Stimulated activated naive CD4-positive, alpha-beta T cell treated with Interleukin-2 at 50 U/mL for 16 hours (primary cell): ENCODE results near the gene MYO7A.

Source experiments
- DNase-seq: peaks from one replicate; lab custom pipeline; 2025; lab: John Stamatoyannopoulos, UW

The MYO7A gene

GRCh38 chr11:77166021-77166420, 38.0 kb downstream of the MYO7A start:
- DNase-seq, result no peak

DNA sequence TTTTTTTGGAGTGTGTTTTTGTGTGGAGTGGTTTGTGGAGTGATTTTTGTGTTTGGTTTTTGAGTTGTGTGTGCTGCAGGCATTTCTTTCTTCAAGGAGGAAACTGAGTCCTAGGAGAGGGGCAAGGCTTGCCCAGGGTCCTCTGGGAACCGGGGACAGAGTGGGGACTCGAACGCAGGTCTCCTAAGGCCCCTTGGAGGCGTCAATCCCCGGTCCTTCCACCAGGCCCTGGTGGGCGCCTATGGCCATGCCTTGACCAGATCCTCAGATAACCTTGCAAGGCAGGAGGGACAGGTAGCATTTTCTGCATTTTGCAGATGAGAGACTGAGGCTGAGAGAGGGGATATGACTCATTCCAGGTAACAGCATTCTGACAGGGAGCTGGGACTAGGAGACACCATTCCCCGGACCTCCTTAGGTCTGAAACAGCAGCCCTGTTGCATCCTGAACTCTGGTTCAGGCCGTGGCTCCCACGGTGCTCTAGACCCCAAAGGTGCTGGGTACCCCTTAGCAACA, 39.1 kb downstream of the MYO7A start:
- DNase-seq, result no peak

- DNase-seq, result no peak
Observed at GRCh38 chr11:77167791-77168190, 39.7 kb downstream of the MYO7A start.

DNA sequence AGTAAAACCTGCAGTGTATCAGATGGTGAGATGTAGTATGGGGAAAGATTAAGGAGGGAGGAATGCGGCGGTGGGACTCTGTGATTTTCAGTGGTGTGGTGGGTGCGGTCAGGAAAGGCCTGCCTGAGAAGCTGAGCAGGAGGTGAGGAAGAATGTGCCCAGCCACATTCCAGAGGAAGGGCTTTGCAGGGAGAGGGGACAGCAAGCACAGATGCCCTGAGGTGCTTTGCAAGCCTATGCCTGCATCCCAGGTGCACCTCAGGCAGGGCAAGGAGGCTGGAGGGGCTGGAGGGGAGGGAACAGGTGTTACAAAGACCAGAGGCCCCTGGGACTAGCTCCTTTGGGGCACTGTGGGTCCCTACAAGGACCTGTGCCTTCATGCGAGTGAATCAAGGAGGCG, 42.1 kb downstream of the MYO7A start:
- DNase-seq, result no peak

DNA sequence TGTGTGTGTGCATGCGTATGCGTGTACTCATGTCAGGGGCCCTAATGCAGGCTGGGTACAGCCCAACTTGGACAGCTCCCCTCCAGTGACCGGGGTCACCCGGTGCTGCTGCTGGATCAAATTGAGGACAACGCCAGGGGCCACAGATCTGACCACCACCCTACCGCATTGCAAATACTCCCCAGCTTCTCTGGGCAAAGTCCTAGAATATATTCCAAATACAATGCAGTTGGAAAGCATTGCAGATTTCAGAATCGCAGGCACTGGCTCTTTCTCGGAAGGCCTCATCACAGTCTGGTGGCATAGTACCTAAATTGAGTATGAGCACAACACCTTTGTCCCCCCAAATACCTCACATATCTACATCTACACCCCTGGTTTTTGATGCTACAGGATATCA, 43.2 kb downstream of the MYO7A start:
- DNase-seq, result no peak

DNA sequence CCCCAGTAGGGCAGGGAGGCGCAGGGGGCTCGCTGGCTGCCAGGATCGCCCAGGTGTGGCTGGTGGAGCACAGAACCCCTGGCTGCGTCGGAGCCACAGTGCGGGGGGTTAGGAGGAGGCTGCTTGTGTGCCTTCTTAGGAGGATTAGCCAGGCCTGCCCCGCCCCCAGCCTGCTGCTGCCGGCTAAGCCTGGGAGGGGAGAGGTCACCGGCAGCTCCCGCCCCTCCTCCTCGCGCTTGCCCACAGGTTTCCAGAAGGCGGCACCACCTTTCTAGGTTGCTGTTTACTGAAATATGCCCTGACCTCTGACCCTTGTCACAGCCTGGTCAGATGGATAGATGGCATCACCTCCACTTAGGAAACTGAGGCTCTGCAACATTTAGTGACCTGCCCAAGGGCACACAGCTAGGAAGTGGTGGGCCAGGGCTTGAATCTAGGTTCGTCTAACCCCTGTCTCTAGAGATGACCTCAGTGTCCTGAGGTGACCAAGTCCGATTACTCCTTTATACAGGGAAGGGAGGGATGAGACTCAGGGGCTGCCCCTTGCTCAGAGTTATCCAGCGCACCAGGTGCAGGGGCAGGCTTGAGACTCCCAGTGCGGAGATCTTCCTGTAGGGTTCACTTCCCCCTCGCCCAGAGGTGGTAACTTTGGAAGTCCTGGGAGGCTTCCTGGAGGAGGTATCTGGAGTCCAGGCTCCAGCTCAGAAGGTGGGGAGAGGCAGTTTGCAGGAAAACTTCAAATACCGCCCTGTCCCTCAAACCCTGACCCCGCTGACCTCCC, 44.0 kb downstream of the MYO7A start:
- no peak for DNase-seq

DNA sequence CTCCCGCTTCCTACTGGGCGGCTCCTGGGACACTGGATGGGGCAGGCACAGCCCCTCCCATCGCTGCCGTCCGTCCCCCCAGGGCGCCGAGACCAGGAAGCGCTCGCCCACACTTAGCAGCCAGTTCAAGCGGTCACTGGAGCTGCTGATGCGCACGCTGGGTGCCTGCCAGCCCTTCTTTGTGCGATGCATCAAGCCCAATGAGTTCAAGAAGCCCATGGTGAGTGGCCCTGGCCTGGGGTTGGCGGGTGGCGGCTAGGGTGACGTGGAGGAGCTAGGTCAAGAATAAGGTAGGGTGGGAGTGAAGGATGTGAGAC, 44.6 kb downstream of the MYO7A start:
- DNase-seq, result no peak

- DNase-seq, result no peak
Observed at GRCh38 chr11:77173494-77173893, 45.4 kb downstream of the MYO7A start.

- no peak for DNase-seq
Observed at GRCh38 chr11:77174559-77174958, 46.5 kb downstream of the MYO7A start.

- DNase-seq, result no peak
Observed at GRCh38 chr11:77175021-77175842, 47.2 kb downstream of the MYO7A start.

DNA sequence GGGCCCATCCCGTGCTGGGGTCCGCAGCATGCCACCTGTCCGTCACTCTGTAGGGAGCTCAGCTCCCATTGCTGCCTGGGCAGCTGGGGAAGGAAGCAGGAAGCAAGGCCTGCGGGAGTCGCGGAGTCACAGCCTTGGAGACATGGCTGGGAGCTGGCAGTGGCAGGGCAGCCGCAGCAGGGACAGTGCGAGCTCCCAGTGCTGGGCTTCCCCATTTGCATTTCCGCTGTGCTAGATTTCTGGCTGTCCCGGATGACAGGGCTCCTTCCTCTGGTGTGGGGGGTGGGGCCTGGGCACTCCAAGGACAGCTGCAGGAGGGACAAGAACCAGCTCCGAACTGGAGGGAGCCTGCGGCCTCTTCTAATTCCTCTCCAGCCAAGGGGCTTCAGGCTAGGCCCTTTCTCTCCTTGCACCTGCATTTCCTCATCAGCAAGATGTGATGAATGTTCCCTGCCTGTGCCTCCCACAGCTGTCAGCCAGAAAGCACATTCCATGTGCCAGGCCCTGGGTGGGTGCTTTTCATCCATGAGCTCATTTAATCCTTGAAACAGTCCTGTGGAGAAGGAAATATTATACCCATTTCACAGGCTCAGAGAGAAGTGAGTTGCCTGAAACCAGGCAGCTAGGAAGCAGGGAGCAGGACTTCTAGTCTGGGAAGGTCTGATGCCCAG, 48.0 kb downstream of the MYO7A start:
- DNase-seq, result no peak

GRCh38 chr11:77176996-77177395, 49.0 kb downstream of the MYO7A start:
- no peak for DNase-seq

- DNase-seq, result no peak
Observed at GRCh38 chr11:77178150-77178549, 50.1 kb downstream of the MYO7A start.

DNA sequence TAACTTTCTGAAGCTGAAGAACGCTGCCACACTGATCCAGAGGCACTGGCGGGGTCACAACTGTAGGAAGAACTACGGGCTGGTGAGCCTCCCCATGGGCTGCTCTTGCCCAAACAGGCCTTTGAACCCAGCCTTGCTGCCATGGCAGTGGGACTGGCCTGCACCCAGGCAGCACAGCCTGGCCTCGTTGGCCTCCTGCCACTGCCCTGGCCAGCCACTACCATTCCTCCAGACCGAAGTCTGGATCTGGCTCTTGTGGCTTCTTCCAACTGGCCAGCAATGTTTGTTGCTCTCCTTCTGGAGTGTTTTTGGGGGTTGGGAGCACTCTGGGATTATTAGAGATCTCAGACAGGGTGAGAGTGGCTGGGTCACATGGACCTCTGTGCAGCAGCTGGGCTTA, 51.0 kb downstream of the MYO7A start:
- DNase-seq, result no peak

DNA sequence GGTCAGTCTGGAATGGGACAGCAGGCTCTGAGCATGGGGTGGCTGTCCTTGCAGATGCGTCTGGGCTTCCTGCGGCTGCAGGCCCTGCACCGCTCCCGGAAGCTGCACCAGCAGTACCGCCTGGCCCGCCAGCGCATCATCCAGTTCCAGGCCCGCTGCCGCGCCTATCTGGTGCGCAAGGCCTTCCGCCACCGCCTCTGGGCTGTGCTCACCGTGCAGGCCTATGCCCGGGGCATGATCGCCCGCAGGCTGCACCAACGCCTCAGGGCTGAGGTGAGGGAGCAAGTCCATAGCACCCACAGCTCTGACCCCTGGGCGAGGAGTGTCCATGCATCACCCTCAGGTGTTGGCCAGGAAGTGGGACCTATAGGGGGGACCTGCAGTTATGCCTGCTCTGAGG, 51.6 kb downstream of the MYO7A start:
- no peak for DNase-seq

DNA sequence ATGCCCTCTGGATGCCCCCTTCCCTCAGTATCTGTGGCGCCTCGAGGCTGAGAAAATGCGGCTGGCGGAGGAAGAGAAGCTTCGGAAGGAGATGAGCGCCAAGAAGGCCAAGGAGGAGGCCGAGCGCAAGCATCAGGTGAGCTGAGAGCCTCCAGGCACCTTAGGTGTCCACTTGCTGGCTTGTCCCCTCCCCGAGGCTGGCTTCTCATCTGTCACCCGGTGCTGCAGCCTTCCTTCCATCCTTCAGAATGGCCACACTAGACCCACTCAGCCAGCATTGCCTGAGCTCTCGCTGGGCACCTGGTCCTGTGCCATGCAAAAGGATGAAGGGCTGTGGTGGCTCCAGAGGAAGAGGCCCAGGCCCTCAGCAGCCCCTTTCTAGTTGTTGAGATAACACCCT, 52.3 kb downstream of the MYO7A start:
- no peak for DNase-seq

DNA sequence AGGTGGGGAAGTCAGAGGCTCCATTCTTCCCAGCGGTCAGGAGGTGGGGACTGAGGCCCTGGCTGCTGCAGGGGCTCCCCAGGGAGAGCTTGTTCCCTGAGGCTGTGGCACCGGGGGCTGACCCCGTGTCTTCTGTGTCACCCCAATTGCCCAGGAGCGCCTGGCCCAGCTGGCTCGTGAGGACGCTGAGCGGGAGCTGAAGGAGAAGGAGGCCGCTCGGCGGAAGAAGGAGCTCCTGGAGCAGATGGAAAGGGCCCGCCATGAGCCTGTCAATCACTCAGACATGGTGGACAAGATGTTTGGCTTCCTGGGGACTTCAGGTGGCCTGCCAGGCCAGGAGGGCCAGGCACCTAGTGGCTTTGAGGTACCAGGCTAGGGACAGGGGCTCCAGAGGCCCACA, 53.2 kb downstream of the MYO7A start:
- no peak for DNase-seq

- no peak for DNase-seq
Observed at GRCh38 chr11:77181799-77182541, 53.9 kb downstream of the MYO7A start.

DNA sequence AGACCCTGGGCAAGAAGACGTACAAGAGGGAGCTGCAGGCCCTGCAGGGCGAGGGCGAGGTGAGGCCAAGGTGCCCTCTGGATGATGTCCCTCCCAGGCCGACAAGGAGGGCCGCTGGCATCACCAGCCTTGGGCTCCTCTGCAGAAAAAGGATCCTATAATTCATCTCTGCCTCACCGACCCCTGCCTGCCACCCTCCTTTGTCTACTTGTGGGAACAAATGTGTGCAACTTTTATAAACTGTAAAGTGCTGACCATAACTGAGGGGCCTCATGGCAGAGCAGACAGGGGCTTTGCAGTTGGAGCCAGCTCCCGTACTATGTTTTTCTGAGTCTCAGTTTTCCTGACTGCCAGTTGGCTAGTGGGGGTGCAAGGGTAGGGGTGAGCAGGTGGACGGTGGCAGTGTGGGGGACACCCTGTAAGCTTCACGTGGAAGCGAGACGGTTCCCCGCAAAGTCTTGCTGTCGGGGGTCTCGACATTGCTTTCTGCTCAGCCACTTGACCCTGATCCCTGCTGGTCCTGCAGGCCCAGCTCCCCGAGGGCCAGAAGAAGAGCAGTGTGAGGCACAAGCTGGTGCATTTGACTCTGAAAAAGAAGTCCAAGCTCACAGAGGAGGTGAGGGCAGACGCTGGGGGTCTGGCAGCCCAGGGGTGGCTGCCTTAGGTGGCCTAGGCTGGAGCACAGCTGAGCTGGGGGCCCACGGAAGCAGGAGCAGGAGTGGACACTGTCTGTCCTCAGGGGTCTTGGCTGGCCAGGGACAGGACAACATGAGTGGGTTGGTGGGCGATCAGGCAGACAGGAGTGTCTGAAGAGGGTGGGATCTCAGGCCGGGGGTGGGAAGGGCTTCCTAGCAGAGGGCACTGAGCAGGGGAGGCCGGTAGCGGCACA, 54.7 kb downstream of the MYO7A start:
- no peak for DNase-seq

- no peak for DNase-seq
Observed at GRCh38 chr11:77183431-77183984, 55.5 kb downstream of the MYO7A start.
